HAP-1 (cell line): ENCODE results near the gene POLR1A.

Experiments
- DNase-seq, 2 experiments: peaks; one replicate each; pipeline ENCODE4 v3.0.0-alpha.2; 2016 to 2020; ENCODE audit warnings: low spot score in 2 of 2
- H3K27me3 ChIP-seq: fragments of 250-450 bp; sonication (Bioruptor Pico); 2 replicates; pipeline ENCODE4 v1.5.1; 2020; ENCODE audit warnings: low read depth, mild to moderate bottlenecking, moderate library complexity
- H3K36me3 ChIP-seq: fragments of 250-450 bp; sonication (Bioruptor Pico); replicated peaks from 2 replicates; pipeline ENCODE4 v1.5.1; 2020; ENCODE audit warnings: mild to moderate bottlenecking
- H3K4me1 ChIP-seq: fragments of 250-450 bp; sonication (Bioruptor Pico); 2 replicates; pipeline ENCODE4 v1.5.1; 2020; ENCODE audit warnings: mild to moderate bottlenecking
- H3K4me3 ChIP-seq: fragments of 250-450 bp; sonication (Bioruptor Pico); 2 replicates; pipeline ENCODE4 v1.5.1; 2020; ENCODE audit warnings: mild to moderate bottlenecking, moderate library complexity
- H3K9me3 ChIP-seq: fragments of 250-450 bp; sonication (Bioruptor Pico); 2 replicates; pipeline ENCODE4 v1.5.1; 2020; ENCODE audit warnings: mild to moderate bottlenecking, moderate library complexity
- in situ Hi-C: fragments of 300-500 bp; cut with MboI; formaldehyde crosslinking; loops from 3 replicates; pipeline ENCODE4 v1.14.3; 2020; ENCODE audit warnings: low sequenced_read_pairs, inconsistent platforms, mixed read lengths

POLR1A gene

GRCh38 chr2:86066915-86067314 is 38.8 kb downstream of the POLR1A start:
- Histone ChIP-seq H3K27me3 (no peaks in the 10 kb centered on the region), H3K4me3 (no peak overlapping the region), H3K36me3 (peaks cover 77% of the 10 kb centered on the region), H3K9me3 (no peaks in the 10 kb centered on the region; the same call in 1 of the 2 replicates), H3K4me1 (no peaks in the 10 kb centered on the region)
- DNase-seq = no peak
- in situ Hi-C loops = no loop called here

- DNase-seq = no peak
- in situ Hi-C loops = no loop called here
- Histone ChIP-seq H3K4me1 (no peaks in the 10 kb centered on the region), H3K9me3 (no peaks in the 10 kb centered on the region; the same call in 1 of the 2 replicates), H3K27me3 (no peaks in the 10 kb centered on the region), H3K36me3 (peaks cover 77% of the 10 kb centered on the region), H3K4me3 (no peak overlapping the region)
Observed at GRCh38 chr2:86066007-86066578, 39.6 kb downstream of the POLR1A start.

- Histone ChIP-seq H3K27me3 (no peaks in the 10 kb centered on the region), H3K36me3 (peaks cover 72% of the 10 kb centered on the region), H3K9me3 (no peaks in the 10 kb centered on the region; the same call in 1 of the 2 replicates), H3K4me1 (no peaks in the 10 kb centered on the region), H3K4me3 (no peak overlapping the region)
- in situ Hi-C loops = no loop called here
- no peak for DNase-seq
Observed at GRCh38 chr2:86065512-86065911, 40.2 kb downstream of the POLR1A start.

- H3K4me1 ChIP-seq = no peaks in the 10 kb centered on the region
- H3K9me3 ChIP-seq = no peaks in the 10 kb centered on the region; the same call in 1 of the 2 replicates
- no peak for DNase-seq
- no peaks in the 10 kb centered on the region for H3K27me3 ChIP-seq
- H3K4me3 ChIP-seq = no peak overlapping the region
- in situ Hi-C loops = no loop called here
- peaks cover 66% of the 10 kb centered on the region for H3K36me3 ChIP-seq
Observed at GRCh38 chr2:86064006-86064405, 41.7 kb downstream of the POLR1A start.

GRCh38 chr2:86062043-86062442 is 43.6 kb downstream of the POLR1A start:
- in situ Hi-C loops = no loop called here
- Histone ChIP-seq H3K9me3 (no peaks in the 10 kb centered on the region), H3K4me1 (no peaks in the 10 kb centered on the region), H3K36me3 (peaks cover 54% of the 10 kb centered on the region), H3K4me3 (no peak overlapping the region), H3K27me3 (no peaks in the 10 kb centered on the region)
- no peak for DNase-seq

- H3K36me3 ChIP-seq = peaks cover 50% of the 10 kb centered on the region
- H3K9me3 ChIP-seq = no peaks in the 10 kb centered on the region
- no peaks in the 10 kb centered on the region for H3K27me3 ChIP-seq
- H3K4me3 ChIP-seq = no peak overlapping the region
- DNase-seq = no peak
- no peaks in the 10 kb centered on the region for H3K4me1 ChIP-seq
- in situ Hi-C loops = no loop called here
Observed at GRCh38 chr2:86056590-86057331, 48.9 kb downstream of the POLR1A start.

- H3K36me3 ChIP-seq = peaks cover 55% of the 10 kb centered on the region
- no peaks in the 10 kb centered on the region for H3K4me1 ChIP-seq
- DNase-seq = no peak
- H3K27me3 ChIP-seq = no peaks in the 10 kb centered on the region
- in situ Hi-C loops = no loop called here
- no peak overlapping the region for H3K4me3 ChIP-seq
- no peaks in the 10 kb centered on the region for H3K9me3 ChIP-seq
Observed at GRCh38 chr2:86055314-86055713, 50.4 kb downstream of the POLR1A start.

- H3K9me3 ChIP-seq = no peaks in the 10 kb centered on the region
- H3K4me1 ChIP-seq = no peaks in the 10 kb centered on the region
- H3K36me3 ChIP-seq = peaks cover 59% of the 10 kb centered on the region
- peak in 1 of 2 experiments; percentile 4 for DNase-seq
- in situ Hi-C loops = no loop called here
- H3K27me3 ChIP-seq = no peaks in the 10 kb centered on the region
- H3K4me3 ChIP-seq = no peak overlapping the region
Observed at GRCh38 chr2:86054535-86055082, 51.1 kb downstream of the POLR1A start.

- in situ Hi-C loops = no loop called here
- H3K4me3 ChIP-seq = no peak overlapping the region
- H3K4me1 ChIP-seq = no peaks in the 10 kb centered on the region
- H3K9me3 ChIP-seq = no peaks in the 10 kb centered on the region
- no peaks in the 10 kb centered on the region for H3K27me3 ChIP-seq
- peak in 1 of 2 experiments; percentile 3 for DNase-seq
- peaks cover 63% of the 10 kb centered on the region for H3K36me3 ChIP-seq
Observed at GRCh38 chr2:86053166-86053565, 52.5 kb downstream of the POLR1A start.

- H3K36me3 ChIP-seq = peaks cover 66% of the 10 kb centered on the region
- in situ Hi-C loops = no loop called here
Observed at GRCh38 chr2:86052676-86053075, 53.0 kb downstream of the POLR1A start.

GRCh38 chr2:86052265-86052664 is 53.4 kb downstream of the POLR1A start:
- no peaks in the 10 kb centered on the region for H3K4me1 ChIP-seq
- peak in 1 of 2 experiments; percentile 4 for DNase-seq
- peaks cover 70% of the 10 kb centered on the region for H3K36me3 ChIP-seq
- H3K9me3 ChIP-seq = no peaks in the 10 kb centered on the region
- no peaks in the 10 kb centered on the region for H3K27me3 ChIP-seq
- in situ Hi-C loops = no loop called here
- H3K4me3 ChIP-seq = no peak overlapping the region

More at GRCh38 chr2:86052676-86053075, 53.0 kb downstream of the POLR1A start:
- Histone ChIP-seq H3K27me3 (no peaks in the 10 kb centered on the region), H3K4me1 (no peaks in the 10 kb centered on the region), H3K4me3 (no peak overlapping the region), H3K9me3 (no peaks in the 10 kb centered on the region)
- peak in 1 of 2 experiments; percentile 3 for DNase-seq

- H3K36me3 ChIP-seq = peaks cover 84% of the 10 kb centered on the region
- H3K4me1 ChIP-seq = no peaks in the 10 kb centered on the region
Observed at GRCh38 chr2:86050301-86050700, 55.4 kb downstream of the POLR1A start.

GRCh38 chr2:86049529-86049928 is 56.2 kb downstream of the POLR1A start:
- H3K27me3 ChIP-seq = no peaks in the 10 kb centered on the region
- no peaks in the 10 kb centered on the region for H3K9me3 ChIP-seq
- H3K4me3 ChIP-seq = no peak overlapping the region
- in situ Hi-C loops = no loop called here
- DNase-seq = peak in 1 of 2 experiments; percentile 3
- H3K4me1 ChIP-seq = no peaks in the 10 kb centered on the region
- H3K36me3 ChIP-seq = peaks cover 88% of the 10 kb centered on the region

More at GRCh38 chr2:86050301-86050700, 55.4 kb downstream of the POLR1A start:
- in situ Hi-C loops = no loop called here
- H3K9me3 ChIP-seq = no peaks in the 10 kb centered on the region
- H3K4me3 ChIP-seq = no peak overlapping the region
- peak in 1 of 2 experiments; percentile 2 for DNase-seq
- H3K27me3 ChIP-seq = no peaks in the 10 kb centered on the region

GRCh38 chr2:86048888-86049287 is 56.8 kb downstream of the POLR1A start:
- H3K4me3 ChIP-seq = no peak overlapping the region
- peak in 1 of 2 experiments; percentile 1 for DNase-seq
- H3K27me3 ChIP-seq = no peaks in the 10 kb centered on the region
- H3K36me3 ChIP-seq = peaks cover 93% of the 10 kb centered on the region
- no peaks in the 10 kb centered on the region for H3K9me3 ChIP-seq
- no peaks in the 10 kb centered on the region for H3K4me1 ChIP-seq
- in situ Hi-C loops = no loop called here
